Measurements from ENCODE around the gene ING4. TPM values are rescaled to one million over a fixed set of nuclear protein-coding genes. Genes with fewer than 3 reads are reported as not detected.

Gene ING4
- total RNA-seq, 1 experiment from 2014 or later = 23.8 TPM

- POLR2A ChIA-PET (ENCODE audit: unreplicated experiment) = no interaction called here
- Histone ChIP-seq H4K20me1 (ENCODE audit: low read length) (no peaks in the 10 kb centered on the region), H3K9me3 (ENCODE audit: low read length) (no peaks in the 10 kb centered on the region), H3F3A (ENCODE audit: low read length, unreplicated experiment) (no peaks in the 10 kb centered on the region), H3K4me3 (ENCODE audit: low read length) (no peak overlapping the region), H3K4me2 (ENCODE audit: low read length) (no peak overlapping the region), H3K4me1 (ENCODE audit: insufficient read depth, low read length) (no peaks in the 10 kb centered on the region), H3K79me2 (ENCODE audit: low read length) (peaks cover 23% of the 10 kb centered on the region), H3K27me3 (ENCODE audit: low read length) (no peaks in the 10 kb centered on the region), H3K9ac (ENCODE audit: low read length) (no peak overlapping the region), H2AFZ (ENCODE audit: low read length) (no peak overlapping the region), H3K27ac (ENCODE audit: low read length) (no peak overlapping the region), H3K9me2 (replicated peaks; ENCODE audit: low read length) (no peaks in the 10 kb centered on the region), H3K36me3 (ENCODE audit: low read depth, low read length) (peaks cover 25% of the 10 kb centered on the region)
- DNase-seq (no peak), ATAC-seq (no peak)
- intact Hi-C loops (cut with micrococcal nuclease) = no loop called here
- BruUV-seq (replicated peaks) = no TSS peak
- CTCF ChIA-PET = no interaction called here
- no peak for TF ChIP-seq EZH2 (IDR thresholded peaks at IDR 0.05; ENCODE audit: low read length, unreplicated experiment)
- no peak for TF ChIP-seq CTCF (conservative IDR thresholded peaks at IDR 0.05; ENCODE audit: low read depth, low read length)
Measured at GRCh38 chr12:6676962-6677361, 14.0 kb upstream of the ING4 start.

- peaks cover 40% of the 10 kb centered on the region for H3K36me3 ChIP-seq (ENCODE audit: low read depth, low read length)
- intact Hi-C loops (cut with micrococcal nuclease) = no loop called here
- no peaks in the 10 kb centered on the region for H3K27me3 ChIP-seq (ENCODE audit: low read length)
- CTCF ChIA-PET = no interaction called here
- DNase-seq (no peak), ATAC-seq (no peak)
- TF ChIP-seq EZH2phosphoT487 (IDR thresholded peaks at IDR 0.05; ENCODE audit: borderline replicate concordance, low read length) = no peak
- no peak for TF ChIP-seq CTCF (conservative IDR thresholded peaks at IDR 0.05; ENCODE audit: low read depth, low read length)
- no peak for TF ChIP-seq EZH2 (IDR thresholded peaks at IDR 0.05; ENCODE audit: low read length, unreplicated experiment)
- no peaks in the 10 kb centered on the region for H3K79me2 ChIP-seq (ENCODE audit: low read length)
- H3K4me3 ChIP-seq (ENCODE audit: low read length) = no peak overlapping the region
- no peaks in the 10 kb centered on the region for H3K9me3 ChIP-seq (ENCODE audit: low read length)
- no peak overlapping the region for H2AFZ ChIP-seq (ENCODE audit: low read length)
- H3K9ac ChIP-seq (ENCODE audit: low read length) = no peak overlapping the region
- no TSS peak for BruUV-seq (replicated peaks)
- no peaks in the 10 kb centered on the region for H3F3A ChIP-seq (ENCODE audit: low read length, unreplicated experiment)
- no peak overlapping the region for H3K4me2 ChIP-seq (ENCODE audit: low read length)
- H4K20me1 ChIP-seq (ENCODE audit: low read length) = no peaks in the 10 kb centered on the region
- H3K27ac ChIP-seq (ENCODE audit: low read length) = no peak overlapping the region
- POLR2A ChIA-PET (ENCODE audit: unreplicated experiment) = no interaction called here
- no peaks in the 10 kb centered on the region for H3K4me1 ChIP-seq (ENCODE audit: insufficient read depth, low read length)
- H3K9me2 ChIP-seq (replicated peaks; ENCODE audit: low read length) = no peaks in the 10 kb centered on the region
Measured at GRCh38 chr12:6672143-6672542, 9.2 kb upstream of the ING4 start.

- TF ChIP-seq EZH2 (IDR thresholded peaks at IDR 0.05; ENCODE audit: low read length, unreplicated experiment) (no peak), CTCF (conservative IDR thresholded peaks at IDR 0.05; ENCODE audit: low read depth, low read length) (peak; percentile 44)
- H3K9me2 ChIP-seq (replicated peaks; ENCODE audit: low read length) = no peaks in the 10 kb centered on the region
- H3K4me2 ChIP-seq (ENCODE audit: low read length) = no peak overlapping the region
- BruUV-seq (replicated peaks) = no TSS peak
- DNase-seq = peak; percentile 32
- ATAC-seq = no peak
- H3K4me1 ChIP-seq (ENCODE audit: insufficient read depth, low read length) = no peaks in the 10 kb centered on the region
- H3K9ac ChIP-seq (ENCODE audit: low read length) = no peak overlapping the region
- H2AFZ ChIP-seq (ENCODE audit: low read length) = no peak overlapping the region
- peaks cover 37% of the 10 kb centered on the region; the same call in 1 of the 2 replicates for H3K36me3 ChIP-seq (ENCODE audit: low read depth, low read length)
- H3K79me2 ChIP-seq (ENCODE audit: low read length) = no peaks in the 10 kb centered on the region
- ChIA-PET CTCF (no interaction called here), POLR2A (ENCODE audit: unreplicated experiment) (no interaction called here)
- no peaks in the 10 kb centered on the region for H3F3A ChIP-seq (ENCODE audit: low read length, unreplicated experiment)
- no peaks in the 10 kb centered on the region for H4K20me1 ChIP-seq (ENCODE audit: low read length)
- H3K27ac ChIP-seq (ENCODE audit: low read length) = no peak overlapping the region
- H3K9me3 ChIP-seq (ENCODE audit: low read length) = no peaks in the 10 kb centered on the region
- H3K27me3 ChIP-seq (ENCODE audit: low read length) = no peaks in the 10 kb centered on the region
- no peak overlapping the region for H3K4me3 ChIP-seq (ENCODE audit: low read length)
- intact Hi-C loops (cut with micrococcal nuclease) = no loop called here
Measured at GRCh38 chr12:6667559-6668210, 4.8 kb upstream of the ING4 start.

All from PC-3 (cell line).